GM12878 (cell line): ENCODE measurements around the gene ADAR. TPM values are rescaled to one million over a fixed set of nuclear protein-coding genes. Genes with fewer than 3 reads are reported as not detected.

Experiments used
- ATAC-seq: fragments of 200-7000 bp; cut with Tn5 transposase; 3 replicates; pipeline ENCODE4 v1.9.1; 2020; ENCODE audit warnings: mild to moderate bottlenecking, moderate library complexity
- BruUV-seq: library from RNA; stranded (reverse); fragments of 400-500 nt; replicated peaks from 2 replicates; lab custom pipeline; 2021; lab: Mats Ljungman, UMichigan
- CTCF ChIA-PET: fragments of 300-600 bp; sonication (Branson Sonifier 250); formaldehyde crosslinking; extraction: SDS; loops from one replicate; lab custom pipeline; 2021; ENCODE audit warnings: inconsistent platforms; lab: Yijun Ruan, JAX
- POLR2A ChIA-PET: fragments of 350-600 bp; formaldehyde crosslinking; extraction: SDS; loops from one replicate; lab custom pipeline; 2021; ENCODE audit warnings: inconsistent platforms; lab: Charles Lee
- RAD21 ChIA-PET: fragments of 300-600 bp; sonication (Branson Sonifier 250); formaldehyde crosslinking; loops from one replicate; lab custom pipeline; 2023; ENCODE audit warnings: antibody characterized with exemption; ENCODE audit not compliant: unreplicated experiment; lab: Charles Lee
- SMC1A ChIA-PET: fragments of 300-600 bp; sonication (Branson Sonifier 250); formaldehyde crosslinking; loops from one replicate; lab custom pipeline; 2023; ENCODE audit not compliant: unreplicated experiment, uncharacterized antibody; lab: Charles Lee
- DNase-seq: peaks from one replicate; pipeline ENCODE4 v3.0.0-alpha.2; 2011; ENCODE audit warnings: low read depth, low spot score
- FAIRE-seq: peaks from 3 replicates; lab custom pipeline; 2011; peaks lifted over from hg19 to GRCh38; lab: Jason Lieb, UNC
- H2AFZ ChIP-seq: 2 replicates; pipeline ENCODE4 v1.6.0; 2011; ENCODE audit warnings: low read depth, low read length, control low read depth; ENCODE audit not compliant: control insufficient read depth
- H3K27ac ChIP-seq: 2 replicates; pipeline ENCODE4 v1.5.1; 2011; ENCODE audit warnings: control low read depth; ENCODE audit not compliant: control insufficient read depth, insufficient read depth
- H3K27me3 ChIP-seq, 2 experiments: replicated peaks in 1 of 2; 2 replicates each; pipeline versions ENCODE4 v1.6.0 to v1.6.1; 2011; ENCODE audit warnings: low read length in 1 of 2; ENCODE audit not compliant: control insufficient read depth in 2 of 2, insufficient read depth in 2 of 2
- H3K36me3 ChIP-seq, 2 experiments: 2 replicates each; pipeline ENCODE4 v1.5.1; 2011; ENCODE audit warnings: low read length in 1 of 2; ENCODE audit not compliant: control insufficient read depth in 2 of 2, insufficient read depth in 2 of 2
- H3K4me1 ChIP-seq: 2 replicates; pipeline ENCODE4 v1.6.1; 2011; ENCODE audit warnings: mild to moderate bottlenecking, low read length, moderate library complexity, mixed read lengths; ENCODE audit not compliant: control insufficient read depth, insufficient read depth
- H3K4me2 ChIP-seq: 2 replicates; pipeline ENCODE4 v1.6.0; 2011; ENCODE audit warnings: control low read depth; ENCODE audit not compliant: control insufficient read depth, insufficient read depth
- H3K4me3 ChIP-seq: fragments of 200-600 bp; sonication (generic); 2 replicates; pipeline ENCODE4 v1.5.1; 2016
- H3K79me2 ChIP-seq: 2 replicates; pipeline ENCODE4 v1.6.0; 2011; ENCODE audit warnings: low read length; ENCODE audit not compliant: control insufficient read depth, insufficient read depth
- H3K9ac ChIP-seq: 2 replicates; pipeline ENCODE4 v1.8.0; 2011; ENCODE audit warnings: low read length, control low read depth, mixed read lengths; ENCODE audit not compliant: control insufficient read depth, insufficient read depth
- H3K9me3 ChIP-seq: replicated peaks from 3 replicates; pipeline ENCODE4 v1.5.1; 2011; ENCODE audit warnings: mild to moderate bottlenecking, low read length; ENCODE audit not compliant: control insufficient read depth, insufficient read depth
- H4K20me1 ChIP-seq: 2 replicates; pipeline ENCODE4 v1.6.0; 2011; ENCODE audit not compliant: control insufficient read depth, insufficient read depth
- ETV6 ChIP-seq, 2 experiments: fragments of 450-650 bp in 1 of 2; IDR thresholded peaks in 1 of 2; conservative IDR thresholded peaks in 1 of 2; 2 replicates each; pipeline ENCODE4 v1.6.1; 2014; ENCODE audit warnings: antibody characterized with exemption in 1 of 2, borderline replicate concordance in 1 of 2, low read depth in 1 of 2, mild to moderate bottlenecking in 1 of 2, moderate library complexity in 1 of 2
- GATAD2B ChIP-seq: fragments of 450-650 bp; conservative IDR thresholded peaks from 2 replicates; pipeline ENCODE4 v1.6.1; 2017; ENCODE audit warnings: low read depth, mild to moderate bottlenecking, moderate library complexity
- NR2C2 ChIP-seq: IDR thresholded peaks from 2 replicates; pipeline ENCODE4 v1.6.1; 2011; ENCODE audit warnings: borderline replicate concordance, low read depth; ENCODE audit not compliant: control insufficient read depth, insufficient read length
- NRF1 ChIP-seq: conservative IDR thresholded peaks from 2 replicates; pipeline ENCODE4 v1.6.1; 2011; ENCODE audit warnings: mild to moderate bottlenecking, low read depth, low read length, improper control_type of control experiment
- POLR2A ChIP-seq: IDR thresholded peaks from 2 replicates; pipeline ENCODE4 v1.6.1; 2011; ENCODE audit warnings: low read depth, mild to moderate bottlenecking, low read length
- POU2F2 ChIP-seq: IDR thresholded peaks from 3 replicates; pipeline ENCODE4 v1.6.1; 2011; ENCODE audit warnings: low read depth, mild to moderate bottlenecking, low read length, borderline replicate concordance
- RAD21 ChIP-seq: IDR thresholded peaks from 2 replicates; pipeline ENCODE4 v1.6.1; 2011; ENCODE audit warnings: mild to moderate bottlenecking, low read depth, low read length, moderate library complexity; ENCODE audit not compliant: insufficient read depth
- SPI1 ChIP-seq: IDR thresholded peaks from 2 replicates; pipeline ENCODE4 v1.6.1; 2011; ENCODE audit warnings: low read depth, mild to moderate bottlenecking, low read length, moderate library complexity, borderline replicate concordance; ENCODE audit not compliant: insufficient read depth
- YY1 ChIP-seq: IDR thresholded peaks from 2 replicates; pipeline ENCODE4 v1.6.1; 2011; ENCODE audit warnings: low read depth, mild to moderate bottlenecking, low read length
- ZNF274 ChIP-seq: IDR thresholded peaks from one replicate; pipeline ENCODE4 v1.8.0; 2011; ENCODE audit not compliant: insufficient read length, insufficient read depth
- WGBS: methylation state at CpG from one replicate; pipeline ENCODE4 v1.1.6; 2016; ENCODE audit warnings: low lambda C conversion rate; ENCODE audit not compliant: insufficient replicate concordance, insufficient coverage; ENCODE audit errors: missing lambda C conversion rate; 5-methylcytosine and 5-hydroxymethylcytosine counted together
- in situ Hi-C: fragments of 300-500 bp; cut with MboI; formaldehyde crosslinking; loops from 9 replicates; pipeline ENCODE4 v1.14.3; 2018; ENCODE audit warnings: mixed read lengths
- intact Hi-C: fragments of 100-400 bp; cut with micrococcal nuclease; formaldehyde crosslinking; loops from one replicate; pipeline ENCODE4 v1.14.2; 2022; ENCODE audit not compliant: unreplicated experiment
- polyA plus RNA-seq, 11 experiments: library from polyadenylated mRNA; depleted of rRNA in 4 of 11; unstranded in 6 of 11; stranded (reverse) in 5 of 11; fragments of >200 nt; fragmentation: Nextera tagmentation in 4 of 11; fragmentation: Illumina TruSeq in 1 of 11; extraction: Ambion mirVana in 4 of 11; extraction: Trizol in 1 of 11; gene quantifications; 1 replicate in 1 of 11; 2 replicates in 10 of 11; pipeline versions ENCODE4 v1.2.1 to v1.2.3, GENCODE V29; 2011 to 2016; ENCODE audit warnings: inconsistent platforms in 2 of 11, missing spikeins in 2 of 11, low read depth in 1 of 11
- total RNA-seq, 4 experiments: library from RNA; depleted of rRNA in 3 of 4; stranded (reverse); fragments of >200 nt in 3 of 4; fragmentation: Illumina TruSeq in 1 of 4; extraction: Trizol in 1 of 4; gene quantifications; 2 replicates each; pipeline versions ENCODE4 v1.2.1 to v1.2.3, GENCODE V29; 2013 to 2021
- TF ChIP-seq, protein P1 (sequence below): fragments of 450-650 bp; IDR thresholded peaks from 2 replicates; pipeline ENCODE4 v1.6.1; 2018; ENCODE audit warnings: borderline replicate concordance, mild to moderate bottlenecking; ENCODE audit not compliant: partially characterized antibody
- TF ChIP-seq, protein P2 (sequence below): IDR thresholded peaks from 2 replicates; pipeline ENCODE4 v1.6.1; 2012; ENCODE audit warnings: low read depth, low read length, improper control_type of control experiment
- TF ChIP-seq, protein P3 (sequence below): fragments of 450-650 bp; IDR thresholded peaks from 2 replicates; pipeline ENCODE4 v1.6.1; 2017; ENCODE audit warnings: low read depth, mild to moderate bottlenecking, moderate library complexity

The ADAR gene
- total and polyA plus RNA-seq, 10 of the 15 experiments (the other 5 are each of a cell fraction or from before 2014, with no cell fraction given) = 55.5 to 413 (median 176) TPM

DNA sequence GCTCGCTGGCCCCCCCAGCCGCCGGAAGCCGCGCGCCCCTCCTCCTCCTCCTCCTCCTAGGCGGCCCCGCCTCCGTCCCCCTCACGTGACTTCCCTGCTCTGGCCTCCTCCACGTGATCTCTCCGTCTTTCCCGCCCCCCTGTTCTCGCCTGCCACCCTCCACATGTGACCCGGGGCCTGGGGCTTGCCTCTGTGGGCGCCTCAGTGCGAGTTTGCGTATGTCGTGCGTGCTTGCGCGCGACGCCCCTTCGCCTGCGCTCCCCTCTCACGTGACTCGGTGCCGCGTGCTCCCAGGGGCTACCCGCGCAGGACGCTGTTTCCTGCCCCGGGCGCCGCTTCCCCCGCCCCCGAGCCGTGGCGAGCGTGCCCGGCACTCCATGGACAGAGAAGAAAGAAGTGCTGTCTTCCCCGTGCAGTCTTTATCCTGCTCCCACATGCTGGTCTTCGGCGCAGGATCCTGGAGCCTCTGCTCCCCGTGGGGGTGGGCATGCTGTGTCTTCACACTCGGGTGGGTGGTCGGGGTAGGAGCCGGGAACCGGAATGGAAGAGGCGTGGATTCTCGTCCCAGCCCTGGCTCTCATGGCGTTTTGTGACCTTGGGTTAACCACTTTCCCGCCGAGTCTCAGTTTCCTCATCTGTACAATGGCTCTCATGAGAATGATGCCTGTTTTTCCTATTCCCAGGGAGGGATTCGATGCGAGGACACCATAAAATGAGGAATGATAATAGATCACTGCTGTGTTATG, 49.1 kb downstream of the ADAR start (continued):
- TF ChIP-seq, protein P1, sequence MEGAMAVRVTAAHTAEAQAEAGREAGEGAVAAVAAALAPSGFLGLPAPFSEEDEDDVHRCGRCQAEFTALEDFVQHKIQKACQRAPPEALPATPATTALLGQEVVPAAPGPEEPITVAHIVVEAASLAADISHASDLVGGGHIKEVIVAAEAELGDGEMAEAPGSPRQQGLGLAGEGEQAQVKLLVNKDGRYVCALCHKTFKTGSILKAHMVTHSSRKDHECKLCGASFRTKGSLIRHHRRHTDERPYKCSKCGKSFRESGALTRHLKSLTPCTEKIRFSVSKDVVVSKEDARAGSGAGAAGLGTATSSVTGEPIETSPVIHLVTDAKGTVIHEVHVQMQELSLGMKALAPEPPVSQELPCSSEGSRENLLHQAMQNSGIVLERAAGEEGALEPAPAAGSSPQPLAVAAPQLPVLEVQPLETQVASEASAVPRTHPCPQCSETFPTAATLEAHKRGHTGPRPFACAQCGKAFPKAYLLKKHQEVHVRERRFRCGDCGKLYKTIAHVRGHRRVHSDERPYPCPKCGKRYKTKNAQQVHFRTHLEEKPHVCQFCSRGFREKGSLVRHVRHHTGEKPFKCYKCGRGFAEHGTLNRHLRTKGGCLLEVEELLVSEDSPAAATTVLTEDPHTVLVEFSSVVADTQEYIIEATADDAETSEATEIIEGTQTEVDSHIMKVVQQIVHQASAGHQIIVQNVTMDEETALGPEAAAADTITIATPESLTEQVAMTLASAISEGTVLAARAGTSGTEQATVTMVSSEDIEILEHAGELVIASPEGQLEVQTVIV = peak; percentile 34
- peak; percentile 65; the same call in 1 of the 3 replicates for TF ChIP-seq POU2F2
- TF ChIP-seq, protein P2, sequence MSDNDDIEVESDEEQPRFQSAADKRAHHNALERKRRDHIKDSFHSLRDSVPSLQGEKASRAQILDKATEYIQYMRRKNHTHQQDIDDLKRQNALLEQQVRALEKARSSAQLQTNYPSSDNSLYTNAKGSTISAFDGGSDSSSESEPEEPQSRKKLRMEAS = peak; percentile 100

DNA sequence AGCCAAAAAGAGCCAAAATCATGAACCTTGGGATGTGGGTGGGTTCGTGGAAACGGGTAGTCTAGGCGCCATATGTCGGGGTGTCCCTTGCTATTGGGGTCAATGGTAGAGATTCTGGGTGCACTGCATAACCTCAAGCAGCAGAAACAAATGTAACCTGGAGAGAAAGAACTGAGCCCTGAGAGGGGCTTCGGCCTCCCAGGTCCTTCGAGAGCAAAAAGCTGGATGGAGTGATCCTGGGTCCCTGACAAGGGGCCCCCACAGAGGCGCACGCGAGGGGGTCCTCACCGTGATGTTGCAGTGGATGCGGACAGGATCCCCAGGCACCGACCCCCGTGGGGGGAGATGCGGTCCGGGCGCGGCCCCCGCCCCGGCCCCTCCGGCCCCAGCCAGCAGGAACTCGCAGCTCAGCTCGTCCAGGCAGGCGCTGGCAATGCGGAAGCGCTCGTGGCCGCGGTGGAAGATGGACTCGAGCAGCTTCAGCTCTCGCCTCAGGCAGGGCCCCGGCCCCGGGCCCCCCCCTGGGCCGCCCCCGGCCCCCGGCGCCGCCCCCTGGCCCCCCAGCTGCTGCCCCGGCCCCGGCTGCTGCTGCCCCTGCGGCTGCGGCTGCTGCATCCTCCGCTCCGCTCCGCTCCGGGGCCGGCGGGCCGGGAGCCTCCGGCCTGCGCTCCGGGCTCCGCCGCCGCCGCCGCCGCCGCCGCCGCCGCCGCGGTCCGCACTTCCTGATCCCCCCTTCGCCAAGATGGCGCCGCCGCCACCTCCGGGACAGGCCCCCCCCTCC, 49.9 kb downstream of the ADAR start, which contains the start of gene UBE2Q1:
Gene UBE2Q1, minus strand, starts transcription at position 724 of the 781 bp plus-strand sequence. Its CDS starts 109 bp downstream, at position 615.
- peak within 1 kb of the TSS; percentile 100 for H3K4me2 ChIP-seq
- peaks cover 31% of the 10 kb centered on the region for H3K79me2 ChIP-seq
- FAIRE-seq (no peak), DNase-seq (no peak), ATAC-seq (no peak)
- peak within 1 kb of the TSS; percentile 88 for H3K27ac ChIP-seq
- BruUV-seq = no TSS peak
- in situ Hi-C loops = no loop called here
- intact Hi-C loops = loop anchor here (2.0 to 5.0 kb wide), 4 partner anchors 51 to 527 kb away; partner anchors contain the start of gene ADAR
- peak within 1 kb of the TSS; percentile 82 for H3K9ac ChIP-seq
- peak within 1 kb of the TSS; percentile 97 for H2AFZ ChIP-seq
- ChIA-PET CTCF (interaction anchor here (0.8 to 1.4 kb wide), 2 partner anchors 77 to 79 kb away, joined by 3 to 9 read pairs; no protein-coding TSS in a partner anchor), POLR2A (interaction anchor here (0.6 to 1.3 kb wide), 5 partner anchors 192 to 1129 kb away, joined by 3 to 12 read pairs (median 4); no protein-coding TSS in a partner anchor), SMC1A (interaction anchor here (0.9 to 1.0 kb wide), 2 partner anchors 11 to 82 kb away, joined by 3 to 4 read pairs; no protein-coding TSS in a partner anchor), RAD21 (no interaction called here)
- H3K4me1 ChIP-seq = peaks cover 4% of the 10 kb centered on the region
- H3K27me3 ChIP-seq = no peaks in the 10 kb centered on the region
- H3K4me3 ChIP-seq = peak within 1 kb of the TSS; percentile 88
- no peaks in the 10 kb centered on the region for H4K20me1 ChIP-seq
- peaks cover 7 to 21% of the 10 kb centered on the region in 2 experiments for H3K36me3 ChIP-seq
- H3K9me3 ChIP-seq = no peaks in the 10 kb centered on the region
- WGBS = under 1% methylated on average over 29 of the region's 69 CpGs
- TF ChIP-seq ZNF274 (no peak), ETV6 (conservative IDR thresholded peaks at IDR 0.05 in 1 of 2, IDR thresholded peaks at IDR 0.05 in 1 of 2; ENCODE audit: borderline replicate concordance in 1 of 2, low read depth in 1 of 2) (no peak), YY1 (peak; percentile 95), GATAD2B (peak; percentile 24; the same call in 1 of the 2 replicates), NRF1 (no peak), RAD21 (no peak), POLR2A (peak; percentile 68; the same call in 1 of the 2 replicates), NR2C2 (no peak), SPI1 (0 out of 2 replicates have a peak, but pooled peaks have one; percentile 2)
- TF ChIP-seq, protein P3, sequence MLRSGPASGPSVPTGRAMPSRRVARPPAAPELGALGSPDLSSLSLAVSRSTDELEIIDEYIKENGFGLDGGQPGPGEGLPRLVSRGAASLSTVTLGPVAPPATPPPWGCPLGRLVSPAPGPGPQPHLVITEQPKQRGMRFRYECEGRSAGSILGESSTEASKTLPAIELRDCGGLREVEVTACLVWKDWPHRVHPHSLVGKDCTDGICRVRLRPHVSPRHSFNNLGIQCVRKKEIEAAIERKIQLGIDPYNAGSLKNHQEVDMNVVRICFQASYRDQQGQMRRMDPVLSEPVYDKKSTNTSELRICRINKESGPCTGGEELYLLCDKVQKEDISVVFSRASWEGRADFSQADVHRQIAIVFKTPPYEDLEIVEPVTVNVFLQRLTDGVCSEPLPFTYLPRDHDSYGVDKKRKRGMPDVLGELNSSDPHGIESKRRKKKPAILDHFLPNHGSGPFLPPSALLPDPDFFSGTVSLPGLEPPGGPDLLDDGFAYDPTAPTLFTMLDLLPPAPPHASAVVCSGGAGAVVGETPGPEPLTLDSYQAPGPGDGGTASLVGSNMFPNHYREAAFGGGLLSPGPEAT = no peak
